Measurements from ENCODE around the gene SPCS2.
"Not testable (repeated sequence)": the region's sequence is repeated elsewhere in the genome, so short reads cannot be mapped to it uniquely, and the experiment has no call there.

SPCS2 gene

GRCh38 chr11:75004215-75004614 is 55.1 kb downstream of the SPCS2 start:
- DNase-seq, result no peak

DNA sequence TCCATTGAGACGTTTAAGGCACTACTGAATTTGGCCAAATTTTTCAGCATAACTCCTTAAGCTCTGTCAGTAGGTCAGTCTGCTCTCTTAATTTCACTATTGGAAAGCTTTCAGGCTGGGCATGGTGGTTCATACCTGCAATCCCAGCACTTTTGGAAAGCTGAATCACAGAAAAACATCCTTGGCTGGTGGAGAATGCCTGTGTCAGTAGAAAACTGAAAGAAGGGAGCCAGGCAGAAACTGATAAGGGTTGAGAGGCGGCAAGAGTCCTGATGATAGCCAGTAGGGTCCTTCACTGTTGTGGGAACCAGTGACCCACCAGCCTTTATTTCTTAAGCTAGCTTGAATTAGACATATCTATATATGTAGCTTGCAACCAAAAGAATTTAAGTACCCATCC is 62.3 kb downstream of the SPCS2 start:
- no peak for DNase-seq

GRCh38 chr11:75011872-75012271 is 62.8 kb downstream of the SPCS2 start:
- no peak for DNase-seq

- DNase-seq, result no peak
Measured at GRCh38 chr11:75013051-75013450, 64.0 kb downstream of the SPCS2 start.

DNA sequence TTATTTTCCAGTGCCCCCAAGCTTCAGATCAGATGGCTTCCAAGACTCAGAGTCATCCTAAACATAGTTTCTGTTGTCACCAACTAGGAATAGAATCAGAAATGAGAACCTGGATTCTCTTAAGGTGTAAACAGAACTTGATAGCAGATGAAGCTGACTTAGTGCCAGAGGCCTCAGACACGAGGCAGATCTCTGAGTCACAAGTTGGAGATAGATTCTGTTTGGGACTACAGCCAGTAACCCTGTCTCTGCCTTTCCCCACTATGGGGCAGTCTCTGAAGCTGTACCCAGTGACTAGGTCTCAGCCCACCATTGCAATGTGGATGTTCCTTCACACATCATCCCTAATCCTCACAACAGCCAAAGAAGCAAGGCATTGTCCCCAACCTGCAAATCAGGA is 65.1 kb downstream of the SPCS2 start:
- DNase-seq, result no peak

DNA sequence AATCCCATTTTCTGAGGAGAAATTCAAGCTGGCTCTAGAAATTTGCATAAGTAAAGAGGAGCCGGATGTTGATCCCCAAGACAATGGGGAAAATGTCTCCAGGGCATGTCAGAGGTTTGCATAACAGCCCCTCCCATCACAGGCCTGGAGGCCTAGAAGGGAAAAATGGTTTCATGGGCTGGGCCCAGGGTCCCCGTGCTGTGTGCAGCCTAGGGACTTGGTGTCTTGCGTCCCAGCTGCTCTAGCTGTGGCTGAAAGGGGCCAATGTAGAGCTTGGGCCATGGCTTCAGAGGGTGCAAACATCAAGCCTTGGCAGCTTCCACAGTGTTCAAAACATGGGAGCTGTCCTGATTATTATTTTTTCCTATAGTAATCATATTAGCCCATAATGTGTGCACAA is 70.1 kb downstream of the SPCS2 start:
- not testable (repeated sequence) for DNase-seq

DNA sequence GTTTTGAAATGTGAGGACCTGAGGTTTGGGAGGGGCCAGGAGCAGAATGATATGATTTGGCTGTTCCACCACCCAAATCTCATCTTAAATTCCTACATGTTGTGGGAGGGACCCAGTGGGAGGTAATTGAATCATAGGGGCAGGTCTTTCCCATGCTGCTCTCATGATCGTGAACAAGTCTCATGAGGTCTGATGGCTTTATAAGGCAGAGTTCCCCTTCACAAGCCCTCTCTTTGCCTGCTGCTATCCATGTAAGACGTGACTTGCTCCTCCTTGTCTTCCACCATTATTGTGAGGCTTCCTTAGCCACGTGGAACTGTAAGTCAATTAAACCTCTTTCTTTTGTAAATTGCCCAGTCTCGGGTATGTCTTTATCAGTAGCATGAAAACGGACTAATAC is 71.3 kb downstream of the SPCS2 start:
- DNase-seq, result not testable (repeated sequence)

GRCh38 chr11:75022296-75022695 is 73.2 kb downstream of the SPCS2 start:
- no peak for DNase-seq

DNA sequence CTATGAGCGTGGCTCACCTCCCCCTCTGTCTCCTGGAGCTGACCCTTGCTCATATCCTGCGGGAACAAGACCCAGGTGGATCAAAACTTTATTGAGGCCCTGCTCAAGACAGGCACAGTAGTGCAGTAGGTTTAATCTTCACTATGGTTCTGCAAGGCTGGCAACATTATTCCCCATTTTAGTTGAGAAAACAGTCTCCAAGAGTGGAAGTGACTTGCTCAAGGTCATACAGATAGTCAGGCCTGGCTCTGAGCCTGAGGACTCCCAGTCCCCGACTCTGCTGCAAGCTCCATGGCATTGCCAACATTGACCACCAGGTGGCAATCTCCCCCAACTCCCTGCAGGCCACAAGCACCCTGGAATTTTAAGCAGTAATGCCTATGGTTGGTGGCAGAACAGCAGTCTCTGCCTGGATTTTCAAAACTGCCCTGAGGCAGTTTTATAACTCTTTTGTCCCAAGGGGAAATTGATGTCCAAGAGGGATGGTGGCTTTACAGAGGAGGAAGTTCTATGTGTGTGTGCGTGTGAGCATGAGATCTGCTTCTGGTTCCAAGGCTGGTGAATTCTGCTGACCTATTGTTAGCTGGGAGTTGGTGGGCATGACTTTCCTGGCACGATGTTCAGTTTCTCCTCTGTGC is 73.8 kb downstream of the SPCS2 start:
- DNase-seq, result no peak

- DNase-seq, result no peak
Measured at GRCh38 chr11:75023446-75024067, 74.5 kb downstream of the SPCS2 start.

- no peak for DNase-seq
Measured at GRCh38 chr11:75024068-75024449, 75.0 kb downstream of the SPCS2 start.

DNA sequence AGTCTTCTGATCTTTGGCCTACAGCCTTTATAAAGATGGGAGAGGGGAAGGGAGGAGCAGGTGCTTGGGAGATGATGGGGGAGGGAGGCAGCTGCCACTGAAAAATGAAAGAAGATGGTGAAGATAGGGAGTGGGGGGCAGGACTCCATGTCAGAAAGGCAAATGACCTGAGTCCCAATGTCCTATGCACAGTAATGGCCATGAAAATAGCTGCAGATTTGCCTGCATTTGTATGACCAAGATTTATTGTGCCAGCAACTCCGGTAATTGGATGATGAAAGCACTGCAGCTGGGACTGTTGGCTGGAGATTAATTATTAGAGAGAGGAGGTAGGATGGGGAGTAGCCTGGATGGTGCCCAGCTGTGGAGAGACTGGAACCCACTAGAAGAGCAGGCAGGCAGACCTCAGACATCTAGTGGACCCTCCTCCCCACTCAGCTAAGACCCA is 75.7 kb downstream of the SPCS2 start:
- DNase-seq, result no peak

- DNase-seq, result no peak
Measured at GRCh38 chr11:75025561-75025960, 76.5 kb downstream of the SPCS2 start.

DNA sequence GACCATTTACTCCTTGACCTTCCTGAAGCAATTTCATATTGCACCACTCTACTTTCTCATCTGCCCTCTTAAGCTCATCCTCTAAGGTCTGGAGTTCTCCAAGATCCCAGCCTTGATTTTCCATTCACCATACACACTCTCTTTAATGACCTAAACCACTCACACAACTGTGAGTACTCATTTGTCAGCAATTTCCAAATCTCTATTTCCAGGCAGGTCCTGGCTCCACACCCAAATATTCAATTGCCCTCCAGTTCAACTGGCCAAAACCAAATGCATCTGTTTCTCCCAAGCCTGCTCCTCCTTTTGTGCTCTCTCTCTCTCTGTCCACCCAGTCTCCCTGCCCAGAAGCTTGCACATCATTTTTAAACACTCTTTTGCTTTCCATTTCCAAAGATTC is 79.3 kb downstream of the SPCS2 start:
- no peak for DNase-seq

Measured in SIG-M5 (cell line).